Measurements from ENCODE around the gene CDKL5.

CDKL5 gene

DNA sequence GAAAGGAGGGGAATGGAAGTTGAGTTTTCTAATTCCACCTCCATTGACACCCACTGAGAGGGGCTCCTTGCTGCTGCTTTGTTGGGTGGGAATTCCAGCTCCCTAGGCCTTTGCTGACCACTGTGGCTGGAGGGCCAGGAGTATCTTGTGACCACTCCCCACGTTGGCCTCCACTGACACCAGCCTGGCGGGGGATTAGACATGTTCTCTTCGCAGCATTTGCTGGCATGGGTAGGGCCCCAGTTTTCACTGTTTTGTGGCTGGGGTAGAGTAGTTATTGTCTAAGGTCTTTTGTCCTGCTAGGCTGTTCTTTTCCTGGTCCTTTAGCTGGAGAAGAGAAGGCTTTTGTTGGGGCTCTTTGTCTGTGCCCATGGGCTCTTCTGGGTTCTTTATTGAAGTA is 116.7 kb downstream of the CDKL5 start:
- no peak overlapping the region for H3K4me3 ChIP-seq (ENCODE audit: low read depth, low read length)
- H3K36me3 ChIP-seq (ENCODE audit: control insufficient read depth, insufficient read depth, low read length), result no peaks in the 10 kb centered on the region
- H3K27ac ChIP-seq (ENCODE audit: low read depth, low read length), result no peak overlapping the region
- H3K9ac ChIP-seq (ENCODE audit: low read length), result no peak overlapping the region
- 0 out of 2 replicates have a peak, but pooled peaks cover 5% of the 10 kb centered on the region for H3K4me1 ChIP-seq (ENCODE audit: control insufficient read depth, insufficient read depth, low read length)
- H3K27me3 ChIP-seq (ENCODE audit: control insufficient read depth, insufficient read depth, low read length), result no peaks in the 10 kb centered on the region
- no peaks in the 10 kb centered on the region for H3K9me3 ChIP-seq (ENCODE audit: control insufficient read depth, insufficient read depth, low read depth, low read length)

DNA sequence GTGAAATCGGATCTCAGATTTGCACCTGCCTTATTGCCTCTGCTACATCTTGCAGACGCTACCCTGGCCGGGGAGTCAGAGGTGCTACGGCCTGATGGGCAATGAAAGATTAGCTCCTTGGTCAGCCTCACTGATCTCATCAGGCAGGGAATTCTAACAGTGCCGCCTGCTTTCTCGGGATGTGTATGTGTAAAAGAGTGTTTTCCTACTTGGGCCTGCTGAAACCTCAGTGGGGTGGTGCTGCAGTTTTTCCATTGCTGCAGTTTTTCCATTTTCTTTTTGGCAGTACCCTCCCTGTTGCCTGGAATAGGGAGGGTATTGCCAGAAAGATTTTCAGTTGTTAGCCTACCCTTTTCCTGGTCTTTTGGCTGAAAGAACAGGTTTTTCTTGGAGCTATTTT is 117.5 kb downstream of the CDKL5 start:
- Histone ChIP-seq H3K27ac (ENCODE audit: low read depth, low read length) (no peak overlapping the region), H3K36me3 (ENCODE audit: control insufficient read depth, insufficient read depth, low read length) (no peaks in the 10 kb centered on the region), H3K9ac (ENCODE audit: low read length) (no peak overlapping the region), H3K27me3 (ENCODE audit: control insufficient read depth, insufficient read depth, low read length) (no peaks in the 10 kb centered on the region), H3K4me3 (ENCODE audit: low read depth, low read length) (no peak overlapping the region), H3K9me3 (ENCODE audit: control insufficient read depth, insufficient read depth, low read depth, low read length) (no peaks in the 10 kb centered on the region), H3K4me1 (ENCODE audit: control insufficient read depth, insufficient read depth, low read length) (0 out of 2 replicates have a peak, but pooled peaks cover 5% of the 10 kb centered on the region)

DNA sequence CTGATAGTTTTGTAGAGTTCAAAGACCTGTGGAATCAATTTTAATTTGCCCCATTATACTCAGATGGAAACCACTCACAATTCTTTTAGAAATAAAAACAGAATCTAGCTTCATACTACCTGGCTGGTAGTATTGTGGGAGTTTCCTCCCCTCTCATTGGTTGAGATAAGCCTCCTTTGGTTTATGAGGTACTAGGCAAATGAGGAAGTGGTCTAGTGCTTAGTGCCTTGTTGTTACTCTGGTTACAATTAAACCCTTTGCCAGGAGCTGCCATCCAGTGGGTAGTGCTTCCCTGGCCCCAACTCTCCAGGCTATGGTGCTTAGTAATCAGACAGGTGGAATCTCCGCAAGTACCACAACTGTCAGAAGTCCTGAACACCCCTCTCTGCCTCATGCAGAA is 118.3 kb downstream of the CDKL5 start:
- Histone ChIP-seq H3K4me3 (ENCODE audit: low read depth, low read length) (no peak overlapping the region), H3K36me3 (ENCODE audit: control insufficient read depth, insufficient read depth, low read length) (no peaks in the 10 kb centered on the region), H3K27me3 (ENCODE audit: control insufficient read depth, insufficient read depth, low read length) (no peaks in the 10 kb centered on the region), H3K4me1 (ENCODE audit: control insufficient read depth, insufficient read depth, low read length) (0 out of 2 replicates have a peak, but pooled peaks cover 9% of the 10 kb centered on the region), H3K27ac (ENCODE audit: low read depth, low read length) (no peak overlapping the region), H3K9ac (ENCODE audit: low read length) (no peak overlapping the region), H3K9me3 (ENCODE audit: control insufficient read depth, insufficient read depth, low read depth, low read length) (no peaks in the 10 kb centered on the region)

DNA sequence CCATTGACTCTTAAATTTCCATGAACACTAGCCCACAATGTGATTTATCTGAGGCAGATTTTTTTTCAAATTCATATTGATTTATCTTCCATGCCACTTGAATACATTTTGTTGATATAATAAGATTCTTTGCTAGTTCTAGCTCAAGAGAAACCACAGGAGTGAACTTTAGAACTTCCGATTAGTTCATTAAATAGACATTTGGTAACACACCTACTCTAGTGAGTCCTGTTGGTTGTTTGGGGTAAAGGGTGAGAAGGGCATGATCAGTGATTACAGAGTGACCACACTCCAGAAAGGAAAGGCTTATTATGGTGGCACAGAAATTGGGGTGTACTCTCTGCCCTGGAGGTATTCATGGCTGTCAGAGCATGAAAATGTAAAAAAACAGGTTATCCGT is 120.4 kb downstream of the CDKL5 start:
- Histone ChIP-seq H3K27ac (ENCODE audit: low read depth, low read length) (no peak overlapping the region), H3K9ac (ENCODE audit: low read length) (no peak overlapping the region), H3K27me3 (ENCODE audit: control insufficient read depth, insufficient read depth, low read length) (no peaks in the 10 kb centered on the region), H3K4me1 (ENCODE audit: control insufficient read depth, insufficient read depth, low read length) (peaks cover 23% of the 10 kb centered on the region), H3K36me3 (ENCODE audit: control insufficient read depth, insufficient read depth, low read length) (no peaks in the 10 kb centered on the region), H3K9me3 (ENCODE audit: control insufficient read depth, insufficient read depth, low read depth, low read length) (no peaks in the 10 kb centered on the region), H3K4me3 (ENCODE audit: low read depth, low read length) (no peak overlapping the region)

DNA sequence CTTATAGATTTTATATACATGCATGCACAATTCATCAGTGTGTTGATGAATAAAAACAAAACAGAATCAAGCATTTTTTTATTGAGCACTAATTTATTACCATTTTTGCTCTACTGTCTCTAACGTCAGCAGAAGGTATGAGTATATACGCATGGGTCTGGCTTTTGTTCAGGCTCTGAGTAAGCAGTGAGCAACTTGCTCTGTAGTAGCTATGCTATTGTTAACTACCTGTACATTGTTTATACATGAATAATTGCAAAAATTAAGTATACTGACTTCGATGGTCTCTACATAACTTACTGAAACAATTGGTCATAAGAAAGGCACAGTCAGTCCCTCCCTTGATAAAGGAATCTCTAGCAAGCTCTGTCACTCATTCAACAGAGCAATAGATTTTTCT is 123.6 kb downstream of the CDKL5 start:
- Histone ChIP-seq H3K9ac (ENCODE audit: low read length) (no peak overlapping the region), H3K27me3 (ENCODE audit: control insufficient read depth, insufficient read depth, low read length) (no peaks in the 10 kb centered on the region), H3K9me3 (ENCODE audit: control insufficient read depth, insufficient read depth, low read depth, low read length) (no peaks in the 10 kb centered on the region), H3K27ac (ENCODE audit: low read depth, low read length) (no peak overlapping the region), H3K4me1 (ENCODE audit: control insufficient read depth, insufficient read depth, low read length) (peaks cover 26% of the 10 kb centered on the region), H3K4me3 (ENCODE audit: low read depth, low read length) (no peak overlapping the region), H3K36me3 (ENCODE audit: control insufficient read depth, insufficient read depth, low read length) (no peaks in the 10 kb centered on the region)

DNA sequence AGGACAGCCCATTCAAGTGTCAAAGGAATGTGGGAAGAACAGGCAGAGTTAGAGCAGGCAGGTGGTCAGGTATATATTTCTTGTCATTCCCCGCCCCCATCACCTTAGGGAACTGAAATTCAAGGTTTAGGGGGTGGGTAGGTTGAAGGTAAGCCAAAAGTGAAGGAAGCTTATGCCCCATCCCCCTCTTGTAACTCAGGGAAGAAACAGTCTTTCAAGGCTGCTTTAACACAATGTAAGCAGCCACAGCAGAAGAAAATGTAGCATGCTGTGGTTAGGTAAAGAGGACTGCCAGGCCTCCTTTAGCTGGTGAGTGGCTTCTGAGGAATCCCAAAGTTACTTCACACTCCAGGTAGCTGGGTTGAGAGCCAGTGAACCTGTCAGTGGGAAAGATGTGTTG is 124.2 kb downstream of the CDKL5 start:
- no peak overlapping the region for H3K27ac ChIP-seq (ENCODE audit: low read depth, low read length)
- peaks cover 26% of the 10 kb centered on the region for H3K4me1 ChIP-seq (ENCODE audit: control insufficient read depth, insufficient read depth, low read length)
- H3K27me3 ChIP-seq (ENCODE audit: control insufficient read depth, insufficient read depth, low read length), result no peaks in the 10 kb centered on the region
- no peak overlapping the region for H3K4me3 ChIP-seq (ENCODE audit: low read depth, low read length)
- H3K9me3 ChIP-seq (ENCODE audit: control insufficient read depth, insufficient read depth, low read depth, low read length), result no peaks in the 10 kb centered on the region
- H3K9ac ChIP-seq (ENCODE audit: low read length), result no peak overlapping the region
- H3K36me3 ChIP-seq (ENCODE audit: control insufficient read depth, insufficient read depth, low read length), result no peaks in the 10 kb centered on the region

DNA sequence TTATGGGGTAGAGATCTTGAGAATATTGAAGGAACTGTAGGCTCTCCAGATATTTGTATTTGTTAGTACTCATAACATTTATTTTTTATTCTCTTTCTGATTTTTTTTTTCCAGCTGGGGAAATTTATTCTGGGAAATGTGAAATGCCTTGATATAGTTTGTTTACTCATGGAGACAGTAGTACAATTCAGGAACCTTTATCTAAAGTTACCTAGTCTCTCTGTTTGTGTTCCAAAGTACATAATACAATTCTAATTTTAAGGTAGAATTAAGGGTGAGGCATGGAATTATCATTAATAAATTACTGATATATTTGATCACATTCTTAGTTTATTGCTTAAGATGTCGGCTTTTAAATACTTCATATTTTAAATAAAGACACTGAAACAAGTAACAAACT is 132.5 kb downstream of the CDKL5 start:
- Histone ChIP-seq H3K27me3 (ENCODE audit: control insufficient read depth, insufficient read depth, low read length) (no peaks in the 10 kb centered on the region), H3K27ac (ENCODE audit: low read depth, low read length) (no peak overlapping the region), H3K4me3 (ENCODE audit: low read depth, low read length) (no peak overlapping the region)

DNA sequence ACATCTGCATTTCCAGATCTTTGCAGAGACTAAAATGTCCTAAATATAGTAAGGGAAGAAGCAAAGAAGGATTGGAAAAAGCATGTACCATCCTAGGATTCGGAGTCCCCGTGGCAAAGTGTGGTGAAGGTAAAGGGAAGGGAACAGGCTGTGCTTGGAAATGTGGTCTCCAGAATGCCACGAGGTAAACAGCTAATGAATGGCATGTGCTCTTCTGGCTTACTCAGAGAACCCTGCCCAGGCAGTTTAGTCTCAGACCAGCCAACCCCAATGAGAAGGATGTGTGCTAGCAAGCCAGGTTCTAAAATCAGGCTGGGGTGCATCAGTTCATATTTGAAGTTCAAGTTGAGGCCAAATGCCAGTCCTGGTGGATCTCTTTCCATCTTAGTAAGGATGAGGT is 133.4 kb downstream of the CDKL5 start:
- Histone ChIP-seq H3K27ac (ENCODE audit: low read depth, low read length) (no peak overlapping the region), H3K9me3 (ENCODE audit: control insufficient read depth, insufficient read depth, low read depth, low read length) (no peaks in the 10 kb centered on the region), H3K4me1 (ENCODE audit: control insufficient read depth, insufficient read depth, low read length) (no peaks in the 10 kb centered on the region), H3K27me3 (ENCODE audit: control insufficient read depth, insufficient read depth, low read length) (no peaks in the 10 kb centered on the region), H3K36me3 (ENCODE audit: control insufficient read depth, insufficient read depth, low read length) (no peaks in the 10 kb centered on the region), H3K9ac (ENCODE audit: low read length) (no peak overlapping the region), H3K4me3 (ENCODE audit: low read depth, low read length) (no peak overlapping the region)

More for the DNA sequence above, 132.5 kb downstream of the CDKL5 start:
- no peaks in the 10 kb centered on the region for H3K4me1 ChIP-seq (ENCODE audit: control insufficient read depth, insufficient read depth, low read length)
- no peaks in the 10 kb centered on the region for H3K36me3 ChIP-seq (ENCODE audit: control insufficient read depth, insufficient read depth, low read length)
- H3K9me3 ChIP-seq (ENCODE audit: control insufficient read depth, insufficient read depth, low read depth, low read length), result no peaks in the 10 kb centered on the region
- H3K9ac ChIP-seq (ENCODE audit: low read length), result no peak overlapping the region

DNA sequence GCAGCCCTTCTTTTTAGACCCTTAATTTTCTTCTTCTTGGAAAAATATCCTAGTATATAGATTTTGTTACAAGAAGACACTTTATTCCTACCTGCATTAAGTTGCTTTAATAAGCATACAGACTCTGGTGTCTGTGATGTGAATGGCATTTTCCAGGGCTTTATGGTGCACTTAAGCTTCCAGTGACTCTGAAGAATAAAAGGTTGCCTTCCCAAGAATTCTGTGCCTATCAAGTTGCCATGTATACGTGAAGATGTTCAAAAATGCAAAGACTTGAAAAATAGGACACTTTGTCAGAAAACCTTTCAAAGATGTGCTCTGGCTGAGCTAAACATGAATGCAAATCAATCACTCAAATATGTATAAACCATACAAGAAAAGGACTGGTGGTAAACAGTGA is 135.6 kb downstream of the CDKL5 start:
- H3K27ac ChIP-seq (ENCODE audit: low read depth, low read length), result no peak overlapping the region

DNA sequence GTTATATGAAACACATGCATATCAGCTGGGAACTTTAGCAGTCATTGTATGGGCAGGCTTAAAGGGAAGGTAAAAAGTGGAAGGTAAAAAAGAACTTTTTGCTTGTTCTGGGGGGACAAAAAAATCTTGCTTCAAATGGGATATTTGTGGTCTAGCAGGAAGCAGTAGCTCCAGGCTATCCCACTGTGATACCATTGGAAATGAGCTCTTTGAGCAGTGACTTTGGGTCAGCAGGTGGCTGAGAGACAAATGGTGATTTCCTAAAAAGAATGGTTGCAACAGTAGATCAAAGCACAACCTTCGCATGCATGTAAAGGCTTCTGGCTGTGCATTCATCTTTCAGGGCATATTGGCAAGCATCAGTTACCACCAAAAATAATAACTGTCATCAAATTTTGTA is 140.3 kb downstream of the CDKL5 start:
- Histone ChIP-seq H3K36me3 (ENCODE audit: control insufficient read depth, insufficient read depth, low read length) (peaks cover 5% of the 10 kb centered on the region; the same call in 1 of the 2 replicates), H3K4me3 (ENCODE audit: low read depth, low read length) (no peak overlapping the region), H3K27me3 (ENCODE audit: control insufficient read depth, insufficient read depth, low read length) (no peaks in the 10 kb centered on the region), H3K4me1 (ENCODE audit: control insufficient read depth, insufficient read depth, low read length) (peaks cover 7% of the 10 kb centered on the region; the same call in 1 of the 2 replicates), H3K9me3 (ENCODE audit: control insufficient read depth, insufficient read depth, low read depth, low read length) (no peaks in the 10 kb centered on the region), H3K27ac (ENCODE audit: low read depth, low read length) (no peak overlapping the region), H3K9ac (ENCODE audit: low read length) (no peak overlapping the region)

More for the DNA sequence above, 135.6 kb downstream of the CDKL5 start:
- no peaks in the 10 kb centered on the region for H3K36me3 ChIP-seq (ENCODE audit: control insufficient read depth, insufficient read depth, low read length)
- no peak overlapping the region for H3K4me3 ChIP-seq (ENCODE audit: low read depth, low read length)
- H3K4me1 ChIP-seq (ENCODE audit: control insufficient read depth, insufficient read depth, low read length), result peaks cover 7% of the 10 kb centered on the region; the same call in 1 of the 2 replicates
- H3K27me3 ChIP-seq (ENCODE audit: control insufficient read depth, insufficient read depth, low read length), result no peaks in the 10 kb centered on the region
- no peaks in the 10 kb centered on the region for H3K9me3 ChIP-seq (ENCODE audit: control insufficient read depth, insufficient read depth, low read depth, low read length)
- H3K9ac ChIP-seq (ENCODE audit: low read length), result no peak overlapping the region

DNA sequence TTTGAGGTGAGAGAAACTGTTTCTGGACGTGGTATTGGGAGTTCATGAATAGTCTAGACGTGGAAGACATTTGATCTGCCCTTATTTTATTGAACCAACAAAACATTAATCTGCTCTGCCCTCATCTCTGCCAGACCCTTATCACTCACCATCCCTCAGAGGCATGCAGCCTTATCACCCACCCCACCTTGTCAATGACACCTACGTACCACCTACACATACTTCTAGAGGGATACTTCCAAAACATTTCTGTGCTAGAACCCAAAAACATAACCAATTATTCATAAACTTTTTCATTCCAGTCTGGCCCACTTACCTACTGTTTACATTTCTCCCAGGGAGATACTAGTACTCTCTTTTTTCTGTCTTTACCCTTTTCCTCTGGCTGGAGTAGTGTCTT is 141.3 kb downstream of the CDKL5 start:
- peaks cover 5% of the 10 kb centered on the region; the same call in 1 of the 2 replicates for H3K36me3 ChIP-seq (ENCODE audit: control insufficient read depth, insufficient read depth, low read length)
- no peaks in the 10 kb centered on the region for H3K27me3 ChIP-seq (ENCODE audit: control insufficient read depth, insufficient read depth, low read length)
- H3K9ac ChIP-seq (ENCODE audit: low read length), result no peak overlapping the region
- H3K9me3 ChIP-seq (ENCODE audit: control insufficient read depth, insufficient read depth, low read depth, low read length), result no peaks in the 10 kb centered on the region
- H3K4me3 ChIP-seq (ENCODE audit: low read depth, low read length), result no peak overlapping the region
- no peak overlapping the region for H3K27ac ChIP-seq (ENCODE audit: low read depth, low read length)
- H3K4me1 ChIP-seq (ENCODE audit: control insufficient read depth, insufficient read depth, low read length), result peaks cover 14% of the 10 kb centered on the region; the same call in 1 of the 2 replicates

DNA sequence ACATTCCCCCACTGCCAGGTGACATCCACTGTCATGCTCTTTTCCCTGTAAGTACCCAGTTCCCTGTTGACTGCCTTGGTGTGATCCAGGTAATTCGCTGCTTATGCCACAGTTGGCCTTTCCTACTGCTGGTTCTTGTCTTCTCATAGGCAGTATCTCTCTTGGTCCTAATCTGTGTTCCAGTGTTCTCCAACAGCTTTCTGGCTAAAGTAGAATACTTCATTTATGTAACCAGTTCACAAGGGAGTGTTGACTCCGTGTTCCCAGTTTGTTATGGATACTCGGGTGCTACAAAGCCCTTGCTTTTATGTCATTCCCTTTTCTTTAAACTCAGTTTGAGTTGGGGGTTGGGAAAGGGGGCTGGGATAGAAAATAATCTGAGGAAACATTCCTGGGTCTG is 148.1 kb downstream of the CDKL5 start:
- Histone ChIP-seq H3K27ac (ENCODE audit: low read depth, low read length) (no peak overlapping the region), H3K4me3 (ENCODE audit: low read depth, low read length) (no peak overlapping the region), H3K27me3 (ENCODE audit: control insufficient read depth, insufficient read depth, low read length) (no peaks in the 10 kb centered on the region), H3K9me3 (ENCODE audit: control insufficient read depth, insufficient read depth, low read depth, low read length) (no peaks in the 10 kb centered on the region), H3K9ac (ENCODE audit: low read length) (no peak overlapping the region), H3K36me3 (ENCODE audit: control insufficient read depth, insufficient read depth, low read length) (0 out of 2 replicates have a peak, but pooled peaks cover 3% of the 10 kb centered on the region), H3K4me1 (ENCODE audit: control insufficient read depth, insufficient read depth, low read length) (peaks cover 11% of the 10 kb centered on the region; the same call in 1 of the 2 replicates)

Data from HUES6 (cell line).